Measurements from ENCODE around the gene MMP28.
A peak's percentile ranks its signal among the peaks of the same experiment; 100 is the strongest.

MMP28 gene

DNA sequence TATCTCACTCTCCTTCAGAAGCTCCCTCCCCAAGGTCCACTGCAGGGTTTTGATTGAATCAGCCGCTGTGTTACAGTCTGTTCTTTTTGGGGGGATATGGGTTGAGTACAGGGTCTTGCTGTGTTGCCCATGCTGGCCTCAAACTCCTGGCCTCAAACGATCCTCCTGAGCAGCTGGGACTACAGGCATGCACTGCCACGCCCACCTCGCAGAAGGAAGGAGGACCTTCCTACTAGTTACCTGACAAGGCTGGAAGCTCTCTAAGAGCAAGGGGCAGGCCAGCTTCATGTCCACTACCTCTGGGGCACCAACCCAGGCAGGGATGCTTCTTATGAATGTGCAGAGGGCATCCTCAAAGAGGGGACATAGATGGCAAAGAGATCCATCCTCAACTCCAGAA is 1.9 kb upstream of the MMP28 start:
- DNase-seq: no peak

DNA sequence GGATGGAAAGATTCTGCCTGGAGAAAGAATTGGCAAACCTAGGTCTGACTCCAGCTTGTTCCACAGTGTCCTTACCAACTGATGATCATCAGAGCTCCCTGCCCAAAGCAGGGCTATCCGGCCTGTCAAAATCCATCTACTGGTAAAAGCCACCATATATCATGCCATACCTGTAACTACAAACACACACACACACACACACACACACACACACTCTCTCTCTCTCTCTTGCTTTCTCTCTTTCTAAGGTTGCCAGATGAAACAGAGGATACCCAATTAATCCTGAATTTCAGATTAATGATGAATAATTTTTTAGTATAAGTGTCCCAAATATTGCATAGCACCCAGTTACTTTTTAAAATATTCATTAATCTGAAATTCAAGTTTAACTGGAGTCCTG is 1.5 kb upstream of the MMP28 start:
- no peak for DNase-seq

DNA sequence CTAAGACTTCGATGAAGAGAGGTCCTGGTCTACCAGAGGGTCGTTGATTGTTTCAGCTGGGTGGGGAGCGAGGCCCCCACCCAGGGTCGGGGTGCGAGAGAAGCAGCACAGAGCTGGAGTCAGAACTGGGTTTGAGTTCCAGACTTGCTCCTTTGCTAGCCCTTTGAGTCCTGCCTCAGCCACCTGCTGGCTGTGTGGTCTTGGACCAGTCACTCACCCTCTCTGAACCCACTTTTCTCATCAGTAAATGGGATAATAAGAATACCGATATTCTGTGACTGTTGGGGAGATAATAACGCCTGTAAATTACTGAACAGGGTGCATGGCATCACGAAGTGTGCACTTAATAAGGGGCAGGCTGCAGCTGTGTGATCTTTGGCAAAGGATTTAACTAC is 427 bp upstream of the MMP28 start:
- DNase-seq: no peak

DNA sequence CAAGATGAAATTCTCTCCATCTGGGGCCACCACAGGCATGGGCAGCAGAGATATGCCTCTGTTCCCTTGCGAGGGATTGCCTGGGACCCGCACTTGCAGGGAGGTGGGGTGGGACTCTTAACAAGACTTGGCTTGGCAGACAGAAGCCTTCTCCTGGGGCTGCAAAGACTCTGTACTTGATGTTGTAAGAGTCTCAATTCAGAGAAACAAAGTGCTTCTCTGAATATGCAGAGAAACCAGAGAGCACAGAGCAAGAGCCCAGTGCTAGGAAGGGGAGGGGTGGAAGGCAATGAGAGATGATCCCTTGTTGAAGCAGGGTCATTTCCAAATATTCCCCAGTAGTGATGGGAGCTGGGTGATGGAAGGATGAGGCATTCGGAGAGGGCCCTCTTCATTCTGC is 2.2 kb downstream of the MMP28 start:
- no peak for DNase-seq

DNA sequence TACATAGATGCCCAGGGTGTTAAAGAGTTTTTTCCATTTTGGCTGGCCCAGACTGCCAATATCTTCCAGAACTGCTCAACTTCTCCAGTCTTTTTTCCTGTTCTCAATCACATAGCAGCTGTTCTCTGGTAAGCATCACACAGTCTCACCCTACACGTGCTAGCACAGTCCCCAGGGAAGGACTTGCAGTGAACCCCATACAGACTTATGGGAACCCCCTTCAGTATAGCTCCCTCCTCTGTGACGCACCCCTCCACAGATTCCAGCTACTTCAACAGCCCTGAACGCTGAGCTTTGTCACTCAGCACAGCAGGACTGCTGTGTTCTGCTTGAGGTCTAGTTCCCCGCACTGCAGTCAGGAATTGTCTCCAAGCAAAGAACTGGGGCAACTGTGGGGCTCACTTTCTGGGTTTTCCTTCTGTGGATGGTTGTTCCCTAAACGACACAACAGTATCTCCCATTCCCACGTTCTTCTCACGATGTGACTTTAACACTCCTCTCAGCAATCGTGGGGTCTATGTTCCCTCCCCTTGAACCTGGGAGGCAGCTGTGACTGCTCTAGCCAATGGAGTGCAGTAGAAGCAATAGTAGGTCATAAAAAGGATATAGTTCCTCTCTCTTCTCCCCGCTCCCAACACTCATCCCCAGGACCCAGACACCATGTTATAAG is 3.6 kb downstream of the MMP28 start:
- no peak for DNase-seq

DNA sequence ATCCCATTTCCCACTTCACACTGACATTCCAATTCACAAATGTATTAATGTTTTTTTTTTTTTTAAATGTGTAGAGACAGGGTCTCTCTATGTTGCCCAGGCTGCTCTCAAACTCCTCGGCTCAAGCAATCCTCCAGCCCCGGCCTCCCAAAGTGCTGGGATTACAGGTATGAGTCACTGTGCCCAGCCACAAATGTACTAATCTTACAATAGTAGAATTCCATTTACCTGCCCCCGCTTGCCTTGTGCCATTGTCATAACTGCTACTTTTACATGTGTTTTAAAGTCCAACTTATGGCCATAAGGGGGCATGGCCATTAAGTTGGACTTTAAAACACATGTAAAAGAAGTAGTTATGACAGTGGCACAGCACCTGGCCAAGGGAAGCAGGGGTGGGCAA is 4.6 kb downstream of the MMP28 start:
- DNase-seq: peak; percentile 35

DNA sequence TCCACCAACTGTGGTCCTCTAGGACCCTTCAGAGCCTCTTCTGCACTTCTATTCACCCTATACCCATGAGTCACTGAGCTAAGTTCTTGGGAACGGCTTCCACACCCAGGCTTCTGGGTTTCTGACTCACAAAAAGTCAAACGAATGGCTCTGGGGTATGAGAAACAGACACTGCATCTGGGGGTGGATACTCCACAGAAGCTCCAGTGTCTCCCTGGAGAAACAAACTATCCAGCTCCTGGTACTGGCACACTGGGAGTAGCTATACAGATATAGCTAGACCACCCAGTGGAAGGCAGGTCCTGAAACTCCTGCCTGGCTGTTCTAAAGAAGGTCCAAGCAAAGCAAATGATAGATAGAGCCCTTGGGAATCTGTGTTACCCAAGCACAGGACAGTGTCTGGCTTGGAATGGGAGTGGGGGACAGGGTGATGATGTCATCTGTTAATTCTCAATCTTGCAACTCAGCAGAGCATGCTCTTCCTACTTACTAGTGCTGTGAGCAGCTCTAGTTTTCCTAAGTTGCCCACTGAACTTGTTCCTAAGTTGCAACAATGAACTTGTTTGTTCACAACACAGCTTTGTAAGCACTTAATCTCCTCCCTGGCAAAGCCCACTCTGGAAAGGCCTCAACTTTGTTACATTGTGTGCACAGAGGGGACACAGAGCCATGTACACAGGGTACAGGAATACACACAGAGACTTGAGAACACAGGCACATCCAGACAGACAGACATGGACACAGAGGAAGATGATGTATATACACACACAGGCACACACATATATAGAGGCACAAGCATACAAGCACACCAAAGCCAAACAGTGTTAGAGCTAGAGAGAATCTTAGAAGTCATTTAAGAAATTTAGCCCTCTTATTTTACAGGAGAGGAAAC is 6.7 kb downstream of the MMP28 start:
- peak; percentile 92 for DNase-seq

DNA sequence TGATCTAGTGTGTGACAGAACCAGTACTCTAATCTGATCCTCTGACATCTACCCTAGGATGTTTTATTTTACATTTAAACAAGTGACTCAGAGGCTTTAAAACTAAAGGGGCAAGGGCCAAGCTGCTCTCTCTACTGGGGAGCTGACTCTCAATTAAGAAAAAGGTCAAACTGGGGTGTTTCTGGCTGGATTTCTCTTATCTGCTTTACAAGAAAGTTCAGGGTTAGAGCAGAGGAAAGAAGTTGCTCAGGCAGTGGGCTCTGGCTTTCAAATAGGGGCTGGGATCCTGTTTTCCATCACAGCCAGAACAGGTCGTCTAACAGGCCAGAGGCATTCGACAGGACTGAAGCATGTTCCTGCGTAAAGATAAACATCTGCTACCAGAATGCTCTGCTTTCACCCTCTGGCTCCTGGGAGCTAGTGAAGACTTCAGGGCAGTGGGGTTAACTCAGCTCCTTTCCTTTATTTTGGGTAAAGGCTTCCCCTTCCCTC is 8.5 kb downstream of the MMP28 start:
- DNase-seq: peak; percentile 8

DNA sequence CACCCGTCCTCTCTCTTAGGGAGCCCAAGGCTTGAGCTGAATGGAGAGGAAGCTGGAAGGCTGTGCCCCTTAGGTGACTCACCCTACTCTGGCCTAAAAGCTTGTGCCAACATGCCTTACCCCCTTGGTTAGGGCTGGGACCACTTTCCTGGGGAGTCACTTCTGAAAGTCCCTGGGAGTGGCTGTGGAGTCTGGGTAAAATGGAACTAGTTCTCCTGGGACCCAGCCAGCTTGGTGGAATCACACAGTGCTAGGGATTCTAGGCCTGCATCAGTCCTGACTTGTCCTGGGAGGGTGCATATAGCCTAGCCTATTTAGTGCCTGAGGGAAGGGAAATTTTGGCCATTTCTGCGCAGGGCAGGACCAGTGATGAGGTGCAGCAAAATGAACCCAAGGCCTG is 10.5 kb downstream of the MMP28 start:
- DNase-seq: no peak

DNA sequence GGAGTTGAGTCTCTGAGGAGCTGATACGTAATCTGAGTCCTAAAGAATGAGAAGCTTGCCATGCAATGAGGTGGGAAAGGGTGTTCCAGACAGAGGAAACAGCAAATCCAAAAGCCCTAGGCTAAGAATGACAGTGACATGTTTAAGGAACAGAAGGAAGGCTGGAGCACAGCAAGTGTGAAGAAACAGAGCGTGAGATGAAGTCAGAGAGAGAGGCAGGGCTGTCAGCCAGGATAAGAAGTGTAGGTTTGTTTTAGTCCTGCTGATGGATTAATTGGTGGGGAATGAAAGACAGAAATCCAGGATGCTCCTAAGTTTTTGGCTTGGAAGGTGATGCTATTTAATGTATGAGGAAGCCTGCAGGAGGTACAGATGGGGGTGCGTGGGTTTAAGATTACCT is 14.5 kb downstream of the MMP28 start:
- DNase-seq: peak; percentile 25

DNA sequence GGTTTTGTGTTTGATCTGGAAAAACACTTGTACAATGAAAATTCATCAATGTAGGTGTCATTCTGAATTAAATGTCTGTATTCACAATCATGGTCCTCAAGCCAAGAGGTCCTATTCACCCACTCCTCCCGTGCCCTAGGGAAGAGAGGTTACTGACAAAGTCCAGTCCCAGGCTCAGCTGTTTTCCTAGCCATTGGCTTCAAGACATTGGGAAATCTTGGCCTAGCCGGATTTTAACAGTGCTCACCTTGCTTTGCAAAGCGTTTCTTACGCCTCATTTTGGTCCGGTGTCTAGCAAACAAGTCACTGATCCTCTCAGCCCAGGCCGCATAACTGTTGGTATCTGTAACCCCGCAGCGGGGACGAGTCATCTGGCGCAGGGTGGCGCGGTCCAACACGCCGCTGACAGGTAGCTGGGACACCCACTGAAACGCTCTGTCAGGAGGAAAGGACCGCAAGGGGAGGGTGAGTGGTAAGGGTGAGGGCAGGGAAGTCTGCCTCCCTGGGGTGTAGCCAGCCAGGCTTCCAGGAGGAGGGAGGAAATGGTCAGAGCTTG is 16.7 kb downstream of the MMP28 start:
- DNase-seq: no peak

DNA sequence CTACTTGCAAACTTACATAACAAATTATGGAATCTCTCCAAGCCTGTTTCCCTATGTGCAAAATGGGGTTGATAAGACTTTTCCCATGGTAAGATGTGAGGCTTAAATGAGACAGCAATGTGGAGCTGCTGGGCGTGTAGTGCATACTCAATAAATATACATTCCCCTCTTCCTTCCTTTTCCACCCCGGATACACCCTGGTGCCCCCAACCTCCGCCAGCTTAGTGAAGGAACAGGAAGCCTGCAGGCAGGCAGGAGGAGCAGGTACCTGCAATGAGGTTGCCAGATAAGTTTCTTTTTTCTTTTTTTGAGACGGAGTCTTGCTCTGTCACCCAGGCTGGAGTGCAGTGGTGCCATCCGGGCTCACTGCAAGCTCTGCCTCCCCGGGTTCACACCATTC is 19.9 kb downstream of the MMP28 start:
- DNase-seq: no peak

DNA sequence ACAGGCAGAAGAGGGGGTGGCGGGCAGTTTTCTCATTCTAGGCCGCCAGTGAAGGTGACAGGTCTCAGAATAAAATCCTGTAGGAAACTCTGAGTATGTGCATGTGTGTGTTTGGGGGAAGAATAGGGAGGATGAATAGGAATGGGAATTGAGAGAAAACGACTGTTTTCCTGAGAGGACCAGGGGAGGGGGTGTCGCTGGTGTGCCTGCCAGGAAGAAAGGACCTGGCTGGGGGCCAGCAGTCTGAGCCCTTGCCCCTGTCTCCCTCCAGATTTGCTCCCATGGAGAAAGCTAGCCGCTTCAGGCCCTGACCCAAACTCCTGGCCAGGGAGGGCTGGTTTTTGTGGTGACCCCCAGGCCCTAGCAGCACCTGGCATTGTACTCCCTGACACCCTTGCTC is 20.4 kb downstream of the MMP28 start:
- DNase-seq: no peak

DNA sequence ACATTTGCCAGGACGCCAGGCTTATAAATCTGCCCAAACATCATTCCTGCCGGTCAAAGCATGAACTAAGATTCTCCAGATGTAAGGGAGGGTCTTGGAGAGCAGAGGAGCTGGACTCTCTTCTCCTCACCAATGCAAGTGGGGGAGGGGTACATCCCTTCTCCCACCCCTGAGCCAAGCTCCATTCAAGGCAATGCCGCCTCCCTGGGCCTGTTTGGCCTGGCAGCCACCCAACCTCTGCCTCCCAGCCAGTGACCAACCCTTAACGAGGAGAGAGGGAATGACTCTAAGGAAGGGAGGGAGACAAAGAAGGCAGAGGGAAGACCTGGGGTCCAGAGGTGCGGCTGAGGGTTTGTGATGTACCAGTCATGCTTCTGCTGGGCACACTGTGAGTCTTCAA is 20.9 kb downstream of the MMP28 start:
- peak; percentile 43 for DNase-seq

DNA sequence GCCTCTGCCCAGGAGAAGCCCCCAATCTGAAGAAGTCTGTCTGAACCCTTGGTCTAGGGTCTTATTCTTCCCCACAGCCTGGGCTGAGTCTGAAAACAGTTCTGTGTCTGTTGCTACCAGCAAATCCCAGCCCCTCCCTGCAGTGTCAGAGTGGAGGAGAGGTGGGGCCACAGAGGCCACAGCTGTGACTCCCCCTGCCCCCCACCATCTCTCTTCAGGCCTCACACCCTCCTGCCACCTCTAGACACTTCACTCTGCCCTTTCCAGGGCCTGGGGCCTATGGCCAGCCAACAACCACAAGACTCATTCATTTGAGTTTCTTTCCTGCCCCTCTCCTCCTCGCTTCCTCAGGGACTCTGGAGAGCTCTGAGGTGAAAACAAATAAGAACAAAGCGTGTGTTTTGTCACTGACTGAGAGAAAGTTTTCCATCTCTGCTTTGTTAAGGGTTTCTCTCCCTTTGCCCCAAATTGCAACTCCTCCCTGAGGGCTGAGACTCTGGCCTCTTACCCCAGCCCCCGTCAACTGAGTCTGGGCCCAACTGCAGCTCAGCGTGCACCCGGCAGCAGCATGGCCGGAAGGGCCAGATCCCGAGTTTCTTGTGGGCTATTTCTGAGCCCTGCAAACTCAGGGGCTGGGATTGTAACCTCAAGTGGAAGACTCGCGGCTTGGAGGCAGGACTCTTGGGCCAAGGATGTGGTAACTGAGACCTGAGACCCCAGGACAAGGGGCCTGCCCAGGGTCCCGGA is 21.6 kb downstream of the MMP28 start:
- no peak for DNase-seq

DNA sequence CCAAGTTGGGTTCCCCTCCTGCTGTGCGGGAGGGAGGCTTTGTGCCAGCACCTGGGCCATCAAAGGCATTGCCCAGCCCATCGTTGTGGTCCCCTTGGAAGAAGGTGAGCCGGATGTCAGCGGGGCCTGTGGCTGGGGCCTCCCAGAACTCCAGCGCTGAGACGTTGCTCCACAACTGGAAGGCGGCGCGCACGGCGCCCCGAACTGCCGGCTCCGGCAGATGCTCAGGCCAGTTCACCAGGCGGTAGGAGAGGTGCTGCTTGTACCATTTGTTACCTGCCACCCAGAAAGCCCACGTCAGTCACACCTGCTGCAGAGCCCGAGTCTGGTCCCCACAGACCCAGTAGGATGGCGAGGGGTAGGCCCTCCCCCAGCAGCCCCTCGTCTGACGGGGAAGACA is 22.3 kb downstream of the MMP28 start:
- DNase-seq: no peak

DNA sequence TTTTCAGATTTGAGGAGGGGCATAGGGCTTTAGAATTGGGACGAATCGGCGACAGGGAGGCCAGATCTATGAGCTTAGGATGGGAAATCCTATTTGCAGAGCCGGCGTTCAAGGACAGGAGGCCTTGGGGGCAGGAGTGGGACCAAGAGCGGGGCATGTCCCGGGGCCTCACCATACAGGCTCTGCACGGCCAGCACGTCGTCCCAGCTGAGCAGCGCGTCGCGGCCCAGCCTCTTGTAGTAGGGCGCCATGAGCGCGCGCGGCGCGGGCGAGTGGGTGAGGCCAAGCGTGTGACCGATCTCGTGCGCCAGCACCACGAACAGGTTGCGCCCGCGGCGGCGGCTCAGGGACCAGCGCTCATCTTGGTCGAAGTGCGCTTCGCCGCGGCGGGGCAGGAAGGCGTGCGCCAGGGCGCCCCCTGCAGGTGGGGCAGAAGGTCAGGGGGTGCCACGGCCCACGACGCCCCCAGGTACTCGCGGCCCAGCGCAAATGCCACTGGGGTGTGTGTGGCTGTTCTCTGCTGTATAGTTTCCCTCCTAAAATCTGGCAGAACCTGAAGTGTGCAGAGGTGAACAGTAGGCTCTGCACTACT is 25.4 kb downstream of the MMP28 start:
- DNase-seq: no peak

DNA sequence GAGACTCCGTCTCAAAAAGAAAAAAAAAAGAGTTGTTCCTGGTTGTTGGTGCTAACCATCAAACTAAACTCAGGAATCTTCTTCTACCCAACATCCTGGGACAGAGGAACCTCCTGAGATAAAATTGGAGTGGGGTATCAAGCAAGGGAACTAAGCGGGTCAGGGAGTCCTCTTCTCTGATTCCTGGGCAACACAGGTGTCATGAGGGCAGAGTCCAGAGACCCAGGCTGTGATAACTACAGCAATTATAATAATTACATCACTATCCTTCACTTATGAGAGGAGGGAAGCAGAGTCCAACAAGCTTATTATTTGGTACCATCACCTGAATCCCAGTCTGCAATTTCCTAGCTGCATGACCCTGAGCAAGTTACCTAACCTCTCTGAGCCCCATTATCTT is 26.6 kb downstream of the MMP28 start:
- DNase-seq: no peak

DNA sequence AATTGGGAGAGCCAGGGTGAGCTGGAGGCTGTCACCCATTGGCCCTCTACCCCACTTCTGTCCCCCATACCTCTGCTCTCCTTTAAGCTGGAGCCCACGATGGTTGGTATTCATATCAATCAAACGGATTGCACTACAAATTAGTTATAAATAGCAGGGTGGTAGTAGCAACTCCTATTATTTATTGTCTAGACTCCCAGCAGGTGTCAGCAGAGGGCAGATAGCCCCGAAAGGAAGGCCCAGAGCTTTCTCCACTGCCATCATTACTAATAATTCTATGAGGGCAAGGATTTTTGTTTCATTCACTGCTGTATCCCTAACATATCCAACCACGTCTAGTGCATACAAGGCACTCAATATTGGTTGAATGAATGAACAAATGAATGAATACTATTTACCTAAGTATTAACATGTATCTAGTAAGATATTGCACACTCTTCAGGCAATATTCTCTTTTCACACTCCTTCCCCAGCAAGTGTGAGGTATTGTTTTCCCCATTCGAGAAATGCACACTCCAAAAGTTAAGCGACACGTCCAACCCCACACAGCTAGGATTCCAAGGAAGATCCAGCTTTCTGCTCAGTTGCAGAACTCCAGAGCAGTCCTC is 28.4 kb downstream of the MMP28 start:
- DNase-seq: peak; percentile 43

DNA sequence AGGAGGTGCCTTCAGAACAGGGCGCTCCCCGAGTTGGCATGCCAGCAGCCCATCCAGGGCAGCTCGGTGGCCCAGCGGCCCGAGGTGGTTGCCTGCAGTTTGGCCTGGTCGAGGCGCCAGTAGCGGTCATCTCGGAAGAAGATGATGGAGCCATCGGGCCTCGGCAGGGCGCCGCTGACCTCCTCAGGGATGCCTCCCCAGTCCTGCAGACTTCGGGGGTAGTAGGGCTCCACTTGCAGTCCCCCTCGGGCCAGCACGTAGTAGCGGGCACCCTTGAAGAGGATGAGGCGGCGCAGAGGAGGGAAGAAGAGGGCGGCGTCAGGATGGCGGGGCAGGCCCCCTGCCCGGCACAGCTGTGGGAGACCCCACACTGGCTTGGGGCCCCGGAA is 29.0 kb downstream of the MMP28 start:
- DNase-seq: no peak

DNA sequence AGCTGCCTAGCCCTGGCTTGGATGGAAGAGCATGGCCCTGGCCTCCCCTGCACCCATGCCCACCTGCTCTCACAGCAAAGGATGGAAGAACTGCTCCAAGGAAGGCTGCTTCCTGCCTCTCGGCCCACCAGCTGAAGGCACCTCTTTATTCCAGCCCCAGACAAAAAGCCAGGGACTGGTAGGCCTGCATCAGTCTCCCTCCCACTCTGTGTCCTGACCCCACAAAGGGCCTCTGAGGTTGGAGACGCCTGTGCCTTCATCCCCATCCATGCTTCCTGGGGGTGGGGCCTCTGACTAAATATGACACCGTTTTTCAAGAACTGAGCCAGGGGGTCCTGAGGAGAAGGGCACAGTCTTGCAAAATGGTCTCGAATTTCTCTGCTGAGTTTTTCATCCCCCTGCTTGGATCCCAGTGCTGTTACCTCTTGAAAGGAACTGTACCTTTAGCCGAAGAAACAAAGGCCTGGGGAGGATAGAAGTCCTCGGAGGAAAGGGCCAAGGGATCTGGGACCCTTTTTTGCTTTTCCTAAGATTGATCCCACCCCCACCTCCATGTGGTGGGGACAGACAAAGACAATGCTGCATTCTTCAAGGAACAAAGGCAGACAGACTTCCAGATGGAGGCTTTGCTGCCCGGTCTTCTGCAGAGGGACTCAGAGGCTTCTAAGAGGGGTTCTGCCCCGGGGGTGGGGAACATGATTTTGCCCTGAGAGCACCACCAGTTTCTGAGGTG is 29.5 kb downstream of the MMP28 start:
- no peak for DNase-seq

Measured in fibroblast of skin of right biceps (primary cell).